Muscle layer of duodenum (tissue), 2 donors: ENCODE results near the gene ZSWIM6.
A peak's percentile ranks its signal among the peaks of the same experiment; 100 is the strongest.
"Not testable (repeated sequence)": the region's sequence is repeated elsewhere in the genome, so short reads cannot be mapped to it uniquely, and the experiment has no call there.

Experiments used
- H3K27ac ChIP-seq: one replicate; pipeline ENCODE4 v1.7.0; 2013; ENCODE audit warnings: mild to moderate bottlenecking, low read length
- H3K27me3 ChIP-seq: one replicate; pipeline ENCODE4 v1.7.0; 2013; ENCODE audit warnings: low read depth, mild to moderate bottlenecking, control low read depth, low read length
- H3K36me3 ChIP-seq, 2 donors: one replicate each; pipeline ENCODE4 v1.7.0; 2013; ENCODE audit warnings: low read length in 2 of 2, control low read depth in 1 of 2, mild to moderate bottlenecking in 1 of 2; ENCODE audit not compliant: insufficient read depth in 2 of 2, control insufficient read depth in 1 of 2
- H3K4me1 ChIP-seq, 2 donors: one replicate each; pipeline ENCODE4 v1.7.0; 2013; ENCODE audit warnings: low read length in 2 of 2, mild to moderate bottlenecking in 2 of 2, control low read depth in 1 of 2, moderate library complexity in 1 of 2; ENCODE audit not compliant: insufficient read depth in 2 of 2, control insufficient read depth in 1 of 2
- H3K4me3 ChIP-seq, 2 donors: one replicate each; pipeline ENCODE4 v1.7.0; 2013; ENCODE audit warnings: low read length in 2 of 2, low read depth in 1 of 2, mild to moderate bottlenecking in 1 of 2
- H3K9me3 ChIP-seq, 2 donors: one replicate each; pipeline ENCODE4 v1.7.0; 2013; ENCODE audit warnings: low read length in 2 of 2, control low read depth in 1 of 2, mild to moderate bottlenecking in 1 of 2; ENCODE audit not compliant: control insufficient read depth in 1 of 2
- donor health status: healthy.

ZSWIM6 gene

DNA sequence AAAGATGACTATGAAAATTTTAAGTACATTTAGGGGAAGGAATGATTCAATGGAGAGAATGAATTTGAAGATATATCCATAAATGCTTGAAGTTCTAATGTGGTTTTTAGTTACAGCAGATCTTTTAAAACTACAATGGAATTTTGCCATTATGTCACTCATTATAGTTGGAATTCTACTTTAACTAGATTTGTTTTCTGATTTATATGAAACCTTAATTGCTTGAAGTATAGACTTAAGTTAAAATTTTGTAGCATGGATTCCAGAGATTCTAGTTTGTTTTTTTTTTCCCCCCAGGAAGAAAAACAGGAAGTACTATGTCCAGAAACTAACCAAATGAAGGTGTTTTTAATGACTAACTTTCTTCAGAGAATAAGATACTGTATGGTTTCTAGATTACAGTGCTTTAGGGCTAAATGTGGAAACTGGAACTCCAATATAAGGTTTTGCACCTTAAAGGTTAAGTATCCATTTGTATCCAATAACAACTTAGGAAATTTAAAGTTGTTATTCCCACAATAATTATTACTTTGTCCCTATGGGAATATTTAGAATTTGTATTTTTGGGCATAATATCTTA lies 70.3 kb downstream of the ZSWIM6 start:
- Histone ChIP-seq H3K27me3 (no peaks in the 10 kb centered on the region), H3K36me3 (no peaks in the 10 kb centered on the region), H3K27ac (no peak overlapping the region), H3K4me1 (peaks cover 3 to 32% of the 10 kb centered on the region in 2 donors), H3K9me3 (no peaks in the 10 kb centered on the region), H3K4me3 (no peak overlapping the region)

DNA sequence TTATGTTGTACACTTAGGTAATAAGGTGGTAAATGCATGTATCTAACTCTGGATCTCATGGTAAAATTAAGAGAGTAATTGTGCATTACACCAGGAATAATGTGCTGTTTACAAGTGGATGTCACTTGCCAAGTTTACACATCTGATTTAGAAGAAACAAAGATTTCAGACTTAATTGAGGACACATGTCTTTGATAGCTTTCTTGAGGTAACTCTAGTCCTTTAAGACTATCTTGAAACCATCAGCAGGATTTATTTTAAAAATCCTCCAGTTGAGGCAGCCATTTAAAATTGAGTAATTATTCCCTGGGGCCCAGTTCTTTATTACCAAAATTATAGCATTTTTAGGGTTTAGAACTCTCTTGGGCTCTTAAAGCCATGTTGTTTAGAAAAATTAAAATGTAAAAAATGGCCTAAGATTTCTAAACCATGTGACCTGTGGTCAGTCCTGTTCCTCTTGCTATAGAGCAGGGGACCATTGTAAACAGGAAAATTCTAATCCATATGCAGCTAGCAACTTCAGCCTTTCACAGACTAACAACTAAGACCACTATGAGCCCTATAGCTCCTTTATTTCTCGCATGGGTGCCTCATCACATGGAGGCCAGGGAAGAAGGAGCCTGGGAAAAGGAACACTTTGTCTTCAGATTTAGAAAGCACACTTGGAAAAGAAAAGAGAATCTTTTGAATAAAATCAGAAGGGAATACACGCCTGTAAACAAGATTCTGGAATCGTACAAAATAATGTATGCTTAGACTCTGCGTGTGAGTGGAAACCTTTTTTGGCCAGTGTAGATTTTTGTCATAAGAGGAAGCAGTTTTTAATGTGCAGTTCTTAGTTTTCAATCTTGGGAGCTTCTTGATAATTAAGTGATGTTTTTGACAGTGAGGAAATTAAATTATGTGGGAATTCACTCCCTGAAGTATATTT lies 71.2 kb downstream of the ZSWIM6 start:
- no peak overlapping the region for H3K27ac ChIP-seq
- H3K36me3 ChIP-seq = no peaks in the 10 kb centered on the region
- H3K4me3 ChIP-seq = no peak overlapping the region
- H3K27me3 ChIP-seq = no peaks in the 10 kb centered on the region
- H3K9me3 ChIP-seq = no peaks in the 10 kb centered on the region
- peaks cover 9 to 41% of the 10 kb centered on the region in 2 donors for H3K4me1 ChIP-seq

DNA sequence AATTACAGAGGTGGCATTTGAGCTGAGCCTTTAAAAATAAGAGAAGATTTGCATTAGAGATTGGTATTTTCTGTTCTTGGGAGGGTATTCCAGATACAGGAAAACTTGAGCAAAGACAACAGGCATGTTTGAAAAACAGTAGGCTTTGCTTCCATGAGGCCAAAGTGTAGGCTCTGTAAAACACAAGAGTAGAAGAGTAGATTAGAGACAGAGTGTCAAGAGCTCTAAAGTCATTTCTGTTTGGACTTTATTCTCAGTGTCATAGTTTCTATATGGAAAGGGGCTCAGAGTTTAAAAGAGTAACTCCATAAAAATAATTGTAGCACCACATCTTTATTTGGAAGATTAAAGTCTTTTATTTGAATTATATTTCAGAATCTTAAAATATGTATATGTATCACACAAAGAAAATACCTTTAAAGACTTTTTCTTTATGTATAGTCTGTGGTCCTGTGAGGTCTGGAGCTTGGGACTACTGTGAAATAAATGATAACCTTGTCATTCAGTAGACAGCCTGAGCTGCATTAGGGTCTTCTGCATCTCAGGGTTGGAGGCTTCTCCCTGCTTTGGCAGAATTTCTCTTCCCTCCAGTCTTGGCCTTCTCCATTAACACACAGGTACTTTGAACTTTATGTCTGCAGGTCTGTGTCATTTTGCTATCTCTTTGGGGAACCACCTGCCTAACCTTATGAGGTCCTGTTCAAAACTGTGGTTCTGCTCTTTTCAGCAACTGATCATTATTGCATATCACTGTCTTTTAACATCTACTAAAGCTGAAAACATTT lies 73.6 kb downstream of the ZSWIM6 start:
- Histone ChIP-seq H3K4me1 (peaks cover 20 to 51% of the 10 kb centered on the region in 2 donors), H3K27ac (no peak overlapping the region)

DNA sequence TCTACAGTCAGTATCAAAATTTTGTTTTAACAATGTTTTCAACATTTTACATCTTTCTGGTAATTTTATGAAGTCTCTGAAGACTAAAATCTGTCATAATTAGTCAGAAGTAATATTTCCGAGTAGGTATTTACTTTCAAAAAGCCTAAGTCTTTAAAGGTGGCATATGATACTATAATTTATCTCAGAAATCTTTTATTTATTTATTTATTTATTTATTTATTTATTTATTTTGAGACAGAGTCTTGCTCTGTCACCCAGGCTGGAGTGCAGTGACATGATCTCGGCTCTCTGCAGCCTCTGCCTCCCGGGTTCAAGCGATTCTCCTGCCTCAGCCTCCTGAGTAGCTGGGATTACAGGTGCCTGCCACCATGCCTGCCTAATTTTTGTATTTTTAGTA lies 74.4 kb downstream of the ZSWIM6 start:
- not testable (repeated sequence) for H3K27me3 ChIP-seq, H3K27ac ChIP-seq, H3K36me3 ChIP-seq, H3K4me3 ChIP-seq, H3K9me3 ChIP-seq
- peaks cover 16 to 46% of the 10 kb centered on the region in 2 donors for H3K4me1 ChIP-seq

More for the DNA sequence above, 73.6 kb downstream of the ZSWIM6 start:
- no peaks in the 10 kb centered on the region for H3K27me3 ChIP-seq
- H3K9me3 ChIP-seq = no peaks in the 10 kb centered on the region
- no peaks in the 10 kb centered on the region for H3K36me3 ChIP-seq
- H3K4me3 ChIP-seq = no peak overlapping the region

DNA sequence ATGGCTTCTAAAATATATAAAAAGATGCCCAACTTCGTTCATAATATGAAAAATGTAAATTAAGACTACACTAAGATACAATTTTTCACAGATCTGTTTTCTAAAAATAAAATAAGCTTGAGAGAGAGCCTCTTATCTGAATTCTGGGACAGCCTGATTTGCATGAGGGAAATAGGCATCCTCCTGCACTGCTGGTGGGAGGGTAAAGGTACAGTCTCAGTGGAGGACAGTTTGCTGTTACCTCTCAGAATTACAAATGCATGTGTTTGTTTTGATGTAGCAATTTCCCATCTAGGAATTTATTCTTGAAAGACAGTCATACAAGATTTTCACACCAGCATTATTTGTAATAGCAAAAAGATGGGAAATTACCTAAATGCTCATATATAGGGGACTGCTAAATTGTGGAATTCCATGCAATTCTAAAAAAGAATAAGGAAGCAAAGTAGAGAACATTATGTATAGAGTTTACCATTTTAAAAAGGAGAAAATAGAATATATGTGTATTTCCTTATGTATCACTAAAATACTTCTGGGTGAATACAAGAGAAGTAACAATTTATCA lies 75.7 kb downstream of the ZSWIM6 start:
- Histone ChIP-seq H3K36me3 (no peaks in the 10 kb centered on the region), H3K4me1 (peaks cover 16 to 42% of the 10 kb centered on the region in 2 donors), H3K4me3 (no peak overlapping the region), H3K9me3 (no peaks in the 10 kb centered on the region), H3K27ac (no peak overlapping the region), H3K27me3 (no peaks in the 10 kb centered on the region)

DNA sequence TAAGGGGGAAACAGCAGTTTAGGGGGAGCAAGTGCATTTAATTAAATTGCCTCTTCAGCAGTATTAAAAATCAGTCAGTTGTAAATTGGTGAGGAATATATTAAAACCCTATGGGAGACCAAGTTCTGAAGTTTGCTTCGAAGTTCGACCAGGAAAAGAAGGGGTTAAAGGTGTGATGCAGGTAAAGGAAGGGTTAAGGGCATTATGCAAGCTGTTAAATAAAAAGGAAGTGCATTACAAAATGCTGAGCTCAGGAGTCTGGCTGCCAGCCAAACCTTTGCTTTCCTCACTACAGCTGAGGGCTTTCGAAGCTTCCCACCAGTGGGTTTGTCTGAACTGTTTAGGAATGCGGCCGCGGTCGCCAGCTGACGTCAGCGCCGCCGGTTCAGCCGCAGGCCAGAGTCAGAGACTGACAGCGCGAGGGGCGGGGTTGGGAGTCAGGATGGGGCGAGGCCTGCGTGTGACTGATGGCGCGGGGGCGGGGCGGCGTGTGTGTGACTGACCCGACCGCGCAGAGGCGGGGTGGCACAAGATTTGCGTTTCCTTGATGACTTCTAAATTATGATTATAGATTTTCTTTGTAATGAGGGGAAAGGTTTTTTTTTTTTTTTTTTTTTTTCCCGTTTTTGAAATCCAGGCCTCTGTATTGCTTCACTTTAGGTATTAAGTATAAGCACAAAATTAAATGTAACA lies 76.6 kb downstream of the ZSWIM6 start:
- peak overlapping the region in 1 of 2 donors; percentile 9 for H3K4me3 ChIP-seq
- H3K27me3 ChIP-seq = no peaks in the 10 kb centered on the region
- no peaks in the 10 kb centered on the region for H3K9me3 ChIP-seq
- H3K27ac ChIP-seq = peak overlapping the region; percentile 67
- H3K36me3 ChIP-seq = no peaks in the 10 kb centered on the region
- H3K4me1 ChIP-seq = peaks cover 16 to 34% of the 10 kb centered on the region in 2 donors

DNA sequence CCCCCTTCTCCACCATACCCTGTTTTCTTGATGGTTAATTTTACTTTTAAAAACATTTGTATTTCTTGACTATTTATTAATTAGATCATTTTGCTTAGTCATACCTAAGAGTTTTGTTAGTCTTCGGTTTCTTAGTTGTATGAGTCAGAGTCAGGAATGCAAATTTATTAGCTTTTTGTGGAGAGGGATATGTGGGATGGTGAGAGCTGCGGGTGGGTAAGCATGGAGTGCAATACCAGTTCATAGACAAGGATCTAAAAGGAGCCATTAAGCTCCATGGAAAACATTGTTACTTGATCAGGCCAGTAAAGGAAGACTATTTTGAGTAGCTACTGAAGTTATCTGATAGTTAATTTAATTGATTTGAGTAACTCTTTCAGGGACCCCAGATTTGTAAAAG lies 77.5 kb downstream of the ZSWIM6 start:
- Histone ChIP-seq H3K9me3 (no peaks in the 10 kb centered on the region), H3K27ac (peak overlapping the region; percentile 67), H3K36me3 (no peaks in the 10 kb centered on the region), H3K4me1 (peaks cover 16 to 36% of the 10 kb centered on the region in 2 donors), H3K4me3 (no peak overlapping the region), H3K27me3 (no peaks in the 10 kb centered on the region)

DNA sequence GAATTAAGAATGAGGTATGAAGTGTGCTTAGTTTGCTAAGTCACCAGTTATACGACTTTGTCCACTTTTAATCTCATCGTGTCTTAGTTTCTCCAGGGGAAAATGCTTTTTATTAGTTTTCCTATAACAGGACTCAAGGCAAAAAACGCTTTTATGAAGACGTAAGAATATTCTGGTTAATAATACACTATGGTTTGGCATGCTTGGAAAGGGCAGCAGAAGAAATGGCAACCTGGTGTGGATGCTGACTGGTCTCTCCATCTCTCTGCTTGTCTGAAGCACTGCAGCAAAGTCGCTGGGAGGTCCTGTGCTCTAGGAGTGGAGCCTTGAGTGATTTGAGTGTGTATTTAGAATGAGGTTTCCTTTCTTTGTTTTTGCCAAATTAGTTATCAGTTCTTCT lies 78.8 kb downstream of the ZSWIM6 start:
- no peak overlapping the region for H3K27ac ChIP-seq
- no peaks in the 10 kb centered on the region for H3K27me3 ChIP-seq
- no peaks in the 10 kb centered on the region for H3K36me3 ChIP-seq
- H3K4me1 ChIP-seq = peaks cover 16 to 36% of the 10 kb centered on the region in 2 donors
- H3K4me3 ChIP-seq = no peak overlapping the region
- no peaks in the 10 kb centered on the region for H3K9me3 ChIP-seq

DNA sequence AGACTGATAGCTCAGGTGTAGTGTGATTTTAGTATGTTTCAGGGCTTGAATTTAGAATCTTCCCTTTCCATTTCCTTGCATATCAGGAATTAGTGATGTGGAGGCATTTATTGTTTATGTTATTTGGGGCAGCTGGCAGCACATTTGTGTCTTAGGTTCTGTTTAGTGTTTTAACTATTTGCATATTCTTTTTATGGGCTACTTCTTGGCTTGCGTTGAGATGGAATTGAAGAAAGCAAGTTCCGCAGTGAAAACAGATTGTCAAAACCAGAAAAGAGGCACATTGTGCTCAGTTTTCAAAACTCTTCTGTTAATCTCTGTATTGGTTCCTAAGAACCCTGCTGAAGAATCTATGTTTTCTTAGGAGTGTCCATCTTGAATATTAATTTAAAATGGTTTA lies 80.3 kb downstream of the ZSWIM6 start:
- no peaks in the 10 kb centered on the region for H3K27me3 ChIP-seq
- no peak overlapping the region for H3K4me3 ChIP-seq
- no peak overlapping the region for H3K27ac ChIP-seq
- H3K9me3 ChIP-seq = no peaks in the 10 kb centered on the region
- H3K36me3 ChIP-seq = no peaks in the 10 kb centered on the region
- peaks cover 16 to 50% of the 10 kb centered on the region in 2 donors for H3K4me1 ChIP-seq

DNA sequence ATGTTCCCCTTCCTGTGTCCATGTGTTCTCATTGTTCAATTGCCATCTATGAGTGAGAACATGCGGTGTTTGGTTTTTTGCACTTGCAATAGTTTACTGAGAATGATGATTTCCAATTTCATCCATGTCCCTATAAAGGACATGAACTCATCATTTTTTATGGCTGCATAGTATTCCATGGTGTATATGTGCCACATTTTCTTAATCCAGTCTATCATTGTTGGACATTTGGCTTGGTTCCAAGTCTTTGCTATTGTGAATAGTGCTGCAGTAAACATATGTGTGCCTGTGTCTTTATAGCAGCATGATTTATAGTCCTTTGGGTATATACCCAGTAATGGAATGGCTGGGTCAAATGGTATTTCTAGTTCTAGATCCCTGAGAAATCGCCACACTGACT lies 81.1 kb downstream of the ZSWIM6 start:
- H3K4me3 ChIP-seq, H3K36me3 ChIP-seq, H3K27ac ChIP-seq, H3K9me3 ChIP-seq, H3K27me3 ChIP-seq: not testable (repeated sequence)
- H3K4me1 ChIP-seq = peaks cover 11 to 47% of the 10 kb centered on the region in 2 donors
